Heart left ventricle (tissue), 16 donors: ENCODE measurements around the gene ZFP92. TPM values are rescaled to one million over a fixed set of nuclear protein-coding genes. Genes with fewer than 3 reads are reported as not detected.

ENCODE experiments used
- ATAC-seq, 4 donors: fragments of 200-7000 bp; cut with Tn5 transposase; one replicate each; pipeline ENCODE4 v1.9.1; 2020 to 2022; ENCODE audit warnings: moderate library complexity in 4 of 4, mild to moderate bottlenecking in 3 of 4, moderate number of reproducible peaks in 1 of 4
- DNase-seq, 5 donors: peaks; one replicate each; pipeline ENCODE4 v3.0.0-alpha.2; 2020
- H3K27ac ChIP-seq, 12 donors: fragments of 200-600 bp; sonication (generic) in 4 of 12; one replicate each; pipeline versions ENCODE4 v1.5.0 to v1.8.0; 2016 to 2022; ENCODE audit warnings: mild to moderate bottlenecking in 2 of 12
- H3K27me3 ChIP-seq, 9 donors: fragments of 200-600 bp; sonication (generic) in 2 of 9; one replicate each; pipeline versions ENCODE4 v1.5.1 to v1.8.0; 2016 to 2022; ENCODE audit warnings: mild to moderate bottlenecking in 3 of 9
- H3K36me3 ChIP-seq, 9 donors: fragments of 200-600 bp; sonication (generic) in 2 of 9; one replicate each; pipeline versions ENCODE4 v1.5.0 to v1.8.0; 2018 to 2022; ENCODE audit warnings: mild to moderate bottlenecking in 2 of 9
- H3K4me1 ChIP-seq, 12 donors: fragments of 200-600 bp; sonication (generic) in 4 of 12; one replicate each; pipeline versions ENCODE4 v1.5.0 to v1.8.0; 2016 to 2022; ENCODE audit warnings: mild to moderate bottlenecking in 3 of 12
- H3K4me3 ChIP-seq, 12 donors: fragments of 200-600 bp; sonication (generic) in 4 of 12; one replicate each; pipeline versions ENCODE4 v1.5.0 to v1.8.0; 2017 to 2022; ENCODE audit warnings: mild to moderate bottlenecking in 9 of 12, moderate library complexity in 4 of 12
- H3K9me3 ChIP-seq, 12 donors: fragments of 200-600 bp; sonication (generic) in 4 of 12; one replicate each; pipeline versions ENCODE4 v1.5.0 to v1.8.0; 2016 to 2022; ENCODE audit warnings: mild to moderate bottlenecking in 1 of 12
- CTCF ChIP-seq, 12 donors: fragments of 200-600 bp; sonication (generic) in 4 of 12; IDR thresholded peaks; one replicate each; pipeline versions ENCODE4 v1.5.0 to v1.8.0; 2018 to 2022; ENCODE audit warnings: antibody characterized with exemption in 12 of 12, mild to moderate bottlenecking in 5 of 12
- POLR2A ChIP-seq, 2 donors: fragments of 450-650 bp; IDR thresholded peaks; one replicate each; pipeline ENCODE4 v1.6.1; 2017; ENCODE audit warnings: antibody characterized with exemption in 2 of 2, mild to moderate bottlenecking in 2 of 2, moderate library complexity in 2 of 2
- WGBS, 4 donors: extraction: QIAGEN DNeasy Blood & Tissue Kit in 2 of 4; methylation state at CpG; one replicate each; pipeline versions ENCODE4 v1.1.5 to v1.1.7; 2013 to 2018; 5-methylcytosine and 5-hydroxymethylcytosine counted together
- intact Hi-C, 10 donors: fragments of 100-400 bp; cut with DNase I; formaldehyde crosslinking; loops; one replicate each; pipeline versions ENCODE4 v1.11.1 to v1.14.2; 2022
- polyA plus RNA-seq, 2 donors: library from polyadenylated mRNA; stranded (reverse); fragments of 200-250 nt; gene quantifications; one replicate each; pipeline ENCODE4 v1.2.3, GENCODE V29; 2013
- total RNA-seq, 9 donors: library from RNA; depleted of rRNA in 2 of 9; stranded (reverse); fragments of >200 nt in 2 of 9; fragmentation: NEBNext Ultra II Directional in 3 of 9; extraction: Animal tissue kit (Norgen Biotek cat#: 25700) in 3 of 9; gene quantifications; one replicate each; pipeline versions ENCODE4 v1.1.0 to v1.2.4, GENCODE V29; 2016 to 2023
- donor health status: ischemic (EF 13 %, LVEDD 7.1; RV severe dilation, severe dysfunction).
- donor health status: healthy with polysubstance abuse.
- donor health status: DM: no; HTN: yes; CAD: no.
- donor health status: DM: no; HTN: no; CAD: no.
- donor health status: ischemic (EF 25% LVEDD 6.9; RV normal size, moderate dysfunction).
- donor health status: ischemic (EF 25% LVEDD 5.7; RV mildly dilated, moderate dysfunction).
- donor health status: healthy.
- donor health status: DM: yes; HTN: yes; CAD: no.
- donor health status: ischemic (EF 35%, LVEDD 5.7; RV mildly dilated, moderate dysfunction).
- donor health status: nonischemic (EF 11% LVEDD 7.7; RV severe dilation, severe dysfunction).
- donor health status: DM: yes; HTN: yes; CAD: no.
- donor health status: PGD.
- donor health status: ischemic (EF 29% LVEDD 5.4; RV normal size, mild dysfunction).
- donor health status: nonischemic (EF 23%, LVEDD 6.1; RV moderate dilation, normal function).

Gene ZFP92
- total and polyA plus RNA-seq, 11 donors: 0.22 to 1.5 (median 0.55) TPM

GRCh38 chrX:153413731-153414130, 2.5 kb downstream of the ZFP92 start:
- no peak for ATAC-seq
- 78 to 92% (median 90%) methylated on average over 11 of the region's 11 CpGs for WGBS, 4 donors
- TF ChIP-seq POLR2A (IDR thresholded peaks at IDR 0.05) (no peak), CTCF (IDR thresholded peaks at IDR 0.05) (no peak)
- Histone ChIP-seq H3K27ac (no peak overlapping the region), H3K27me3 (peaks cover 0 to 22% (median 0%) of the 10 kb centered on the region in 9 donors), H3K9me3 (no peaks in the 10 kb centered on the region), H3K36me3 (no peaks in the 10 kb centered on the region), H3K4me3 (no peak overlapping the region), H3K4me1 (peaks cover 0 to 14% (median 0%) of the 10 kb centered on the region in 12 donors)
- intact Hi-C loops: loop anchor here in 2 of 10 donors (10.0 kb wide), 1 partner anchor 379 kb away; no protein-coding TSS in a partner anchor
- no peak for DNase-seq

- Histone ChIP-seq H3K36me3 (no peaks in the 10 kb centered on the region), H3K9me3 (no peaks in the 10 kb centered on the region), H3K4me3 (no peak overlapping the region), H3K4me1 (peaks cover 0 to 14% (median 0%) of the 10 kb centered on the region in 12 donors), H3K27me3 (peaks cover 0 to 22% (median 0%) of the 10 kb centered on the region in 9 donors), H3K27ac (peak overlapping the region in 8 of 12 donors; percentile 11 to 54 (median 28))
- DNase-seq (peak in 1 of 5 donors; percentile 49), ATAC-seq (peak; percentile 42 to 63 (median 52))
- 63 to 77% (median 68%) methylated on average over 9 of the region's 9 CpGs for WGBS, 4 donors
- intact Hi-C loops: loop anchor here in 2 of 10 donors (10.0 kb wide), 1 partner anchor 380 kb away; no protein-coding TSS in a partner anchor
- TF ChIP-seq CTCF (IDR thresholded peaks at IDR 0.05) (no peak), POLR2A (IDR thresholded peaks at IDR 0.05) (no peak)
Measured at GRCh38 chrX:153414856-153415510, 3.7 kb downstream of the ZFP92 start.

GRCh38 chrX:153416781-153417450, 5.6 kb downstream of the ZFP92 start:
- no peaks in the 10 kb centered on the region for H3K9me3 ChIP-seq
- peaks cover 0 to 15% (median 0%) of the 10 kb centered on the region in 9 donors for H3K27me3 ChIP-seq
- H3K4me1 ChIP-seq: peaks cover 0 to 10% (median 0%) of the 10 kb centered on the region in 12 donors
- ATAC-seq: peak in 2 of 4 donors; percentile 24 to 39
- TF ChIP-seq CTCF (IDR thresholded peaks at IDR 0.05) (no peak), POLR2A (IDR thresholded peaks at IDR 0.05) (no peak)
- no peak for DNase-seq
- 40 to 62% (median 48%) methylated on average over 10 to 12 of the region's 12 CpGs for WGBS, 4 donors
- H3K27ac ChIP-seq: no peak overlapping the region
- peaks cover 0 to 7% (median 0%) of the 10 kb centered on the region in 9 donors for H3K36me3 ChIP-seq
- no peak overlapping the region for H3K4me3 ChIP-seq
- intact Hi-C loops: loop anchor here in 2 of 10 donors (10.0 kb wide), 1 partner anchor 382 kb away; no protein-coding TSS in a partner anchor

GRCh38 chrX:153417637-153418036, 6.4 kb downstream of the ZFP92 start:
- Histone ChIP-seq H3K36me3 (peaks cover 0 to 7% (median 0%) of the 10 kb centered on the region in 9 donors), H3K27ac (no peak overlapping the region), H3K9me3 (no peaks in the 10 kb centered on the region), H3K27me3 (peaks cover 0 to 14% (median 0%) of the 10 kb centered on the region in 9 donors), H3K4me3 (no peak overlapping the region), H3K4me1 (peaks cover 0 to 3% (median 0%) of the 10 kb centered on the region in 12 donors)
- ATAC-seq (no peak), DNase-seq (no peak)
- 79 to 92% (median 86%) methylated on average over 8 of the region's 8 CpGs for WGBS, 4 donors
- intact Hi-C loops: loop anchor here in 2 of 10 donors (10.0 kb wide), 1 partner anchor 383 kb away; no protein-coding TSS in a partner anchor
- TF ChIP-seq POLR2A (IDR thresholded peaks at IDR 0.05) (no peak), CTCF (IDR thresholded peaks at IDR 0.05) (no peak)
